ENCODE measurements around the gene CDC26. TPM values are rescaled to one million over a fixed set of nuclear protein-coding genes. Genes with fewer than 3 reads are reported as not detected.

CDC26 gene
- 25.3 to 27.7 TPM (median 27.0 TPM) in 3 replicates for total RNA-seq

DNA sequence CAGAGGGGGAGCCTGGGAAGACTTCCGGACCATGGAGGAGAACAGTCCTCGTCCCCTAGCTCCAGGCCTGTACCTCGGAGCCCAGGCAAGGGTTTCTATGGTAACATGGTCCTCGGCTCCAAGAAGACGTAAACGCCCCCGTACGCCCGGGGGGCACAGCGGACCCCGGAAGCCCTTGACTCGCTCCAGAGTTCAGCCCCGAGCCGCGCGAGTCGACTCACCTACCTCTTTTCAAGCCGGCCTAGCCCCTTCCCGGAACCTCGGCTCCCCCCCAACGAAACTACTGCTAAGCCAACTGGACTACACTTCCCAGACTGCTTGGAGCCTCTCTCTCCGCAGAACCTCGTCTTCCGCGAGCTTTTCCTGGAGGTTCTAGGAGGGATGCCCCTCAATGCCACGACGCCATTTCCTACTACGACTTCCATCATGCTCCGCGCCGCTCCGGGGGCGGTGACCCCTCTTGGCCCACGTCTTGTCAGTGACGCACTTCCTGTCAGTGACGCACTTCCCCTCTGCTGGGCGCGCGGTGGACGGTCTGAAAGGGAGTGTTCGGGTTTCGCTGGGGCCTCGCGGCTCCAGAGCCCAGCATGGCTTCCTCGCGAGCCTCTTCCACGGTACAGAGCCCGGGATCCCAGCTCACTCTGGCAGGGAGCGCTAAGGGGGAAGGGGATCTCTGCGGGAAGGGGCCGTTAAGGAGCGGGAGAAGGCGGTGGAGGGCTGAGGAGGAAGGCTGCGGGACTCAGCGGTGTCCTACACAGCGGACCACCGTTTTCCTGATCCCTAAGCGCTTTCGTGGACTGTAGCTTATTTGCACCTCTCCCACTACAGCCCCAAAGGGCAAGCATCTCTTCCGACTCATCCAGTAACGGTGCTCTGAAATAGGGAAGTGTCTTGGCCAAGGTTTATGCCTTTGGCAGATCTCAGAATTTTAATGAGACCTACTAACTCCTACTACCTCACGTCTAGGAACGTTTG is at the start of gene CDC26, which contains the start of gene PRPF4:
TSS of gene CDC26 (minus strand) at position 416 of the 975 bp plus-strand sequence. CDS start 3,065 bp downstream, outside the sequence.
TSS of gene PRPF4 (plus strand) at position 502 of the 975 bp plus-strand sequence. CDS start at position 588, 86 bp downstream.
- Mint-ChIP-seq H3K27me3 (ENCODE audit: low read depth) (no peaks in the 10 kb centered on the region), H3K27ac (no peak within 1 kb of the TSS), H3K9me3 (no peaks in the 10 kb centered on the region), H3K4me3 (no peak within 1 kb of the TSS), H3K36me3 (peaks cover 29% of the 10 kb centered on the region), H3K4me1 (peaks cover 9% of the 10 kb centered on the region)
- TF ChIP-seq, protein P1, sequence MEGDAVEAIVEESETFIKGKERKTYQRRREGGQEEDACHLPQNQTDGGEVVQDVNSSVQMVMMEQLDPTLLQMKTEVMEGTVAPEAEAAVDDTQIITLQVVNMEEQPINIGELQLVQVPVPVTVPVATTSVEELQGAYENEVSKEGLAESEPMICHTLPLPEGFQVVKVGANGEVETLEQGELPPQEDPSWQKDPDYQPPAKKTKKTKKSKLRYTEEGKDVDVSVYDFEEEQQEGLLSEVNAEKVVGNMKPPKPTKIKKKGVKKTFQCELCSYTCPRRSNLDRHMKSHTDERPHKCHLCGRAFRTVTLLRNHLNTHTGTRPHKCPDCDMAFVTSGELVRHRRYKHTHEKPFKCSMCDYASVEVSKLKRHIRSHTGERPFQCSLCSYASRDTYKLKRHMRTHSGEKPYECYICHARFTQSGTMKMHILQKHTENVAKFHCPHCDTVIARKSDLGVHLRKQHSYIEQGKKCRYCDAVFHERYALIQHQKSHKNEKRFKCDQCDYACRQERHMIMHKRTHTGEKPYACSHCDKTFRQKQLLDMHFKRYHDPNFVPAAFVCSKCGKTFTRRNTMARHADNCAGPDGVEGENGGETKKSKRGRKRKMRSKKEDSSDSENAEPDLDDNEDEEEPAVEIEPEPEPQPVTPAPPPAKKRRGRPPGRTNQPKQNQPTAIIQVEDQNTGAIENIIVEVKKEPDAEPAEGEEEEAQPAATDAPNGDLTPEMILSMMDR (IDR thresholded peaks at IDR 0.05; ENCODE audit: unreplicated experiment), result no peak
- DNase-seq (ENCODE audit: low spot score in 2 of 2, unreplicated experiment in 2 of 2), result peak; percentile 94 to 97

GRCh38 chr9:113322671-113323070 is 47.3 kb upstream of the CDC26 start:
- Mint-ChIP-seq H3K27ac (no peak overlapping the region), H3K4me1 (no peaks in the 10 kb centered on the region), H3K4me3 (no peak overlapping the region), H3K27me3 (ENCODE audit: low read depth) (no peaks in the 10 kb centered on the region), H3K9me3 (no peaks in the 10 kb centered on the region), H3K36me3 (peaks cover 9% of the 10 kb centered on the region)
- TF ChIP-seq, protein P1 (IDR thresholded peaks at IDR 0.05; ENCODE audit: unreplicated experiment), result no peak
- no peak for DNase-seq (ENCODE audit: low spot score in 2 of 2, unreplicated experiment in 2 of 2)

DNA sequence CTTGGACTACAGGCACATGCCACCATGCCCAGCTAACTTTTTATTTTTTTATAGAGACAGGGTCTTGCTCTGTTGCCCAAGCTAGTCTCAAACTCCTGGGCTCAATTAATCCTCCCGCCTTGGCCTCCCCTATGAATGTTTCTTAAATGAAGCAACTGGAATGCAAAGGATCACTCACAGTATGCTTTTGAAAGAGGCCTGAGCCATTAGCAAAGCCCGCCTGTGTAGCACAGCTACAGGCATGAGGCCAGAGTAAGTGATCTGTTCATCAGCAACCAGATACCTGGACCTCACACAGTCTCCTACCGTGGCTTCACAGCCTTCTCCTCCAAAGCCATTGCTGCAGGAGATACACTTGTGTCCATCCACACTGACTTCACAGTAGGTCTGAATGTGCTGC is 44.7 kb upstream of the CDC26 start:
- TF ChIP-seq, protein P1 (IDR thresholded peaks at IDR 0.05; ENCODE audit: unreplicated experiment), result no peak
- Mint-ChIP-seq H3K4me1 (no peaks in the 10 kb centered on the region), H3K4me3 (no peak overlapping the region), H3K9me3 (no peaks in the 10 kb centered on the region), H3K27me3 (ENCODE audit: low read depth) (no peaks in the 10 kb centered on the region), H3K36me3 (peaks cover 17% of the 10 kb centered on the region), H3K27ac (no peak overlapping the region)
- no peak for DNase-seq (ENCODE audit: low spot score in 2 of 2, unreplicated experiment in 2 of 2)

- no peak for DNase-seq (ENCODE audit: low spot score in 2 of 2, unreplicated experiment in 2 of 2)
- Mint-ChIP-seq H3K27ac (no peak overlapping the region), H3K36me3 (peaks cover 17% of the 10 kb centered on the region), H3K4me3 (no peak overlapping the region), H3K4me1 (no peaks in the 10 kb centered on the region), H3K27me3 (ENCODE audit: low read depth) (no peaks in the 10 kb centered on the region), H3K9me3 (no peaks in the 10 kb centered on the region)
- TF ChIP-seq, protein P1 (IDR thresholded peaks at IDR 0.05; ENCODE audit: unreplicated experiment), result no peak
These were observed 43.7 kb upstream of the CDC26 start for GRCh38 chr9:113319054-113319453.

GRCh38 chr9:113317777-113318176 is 42.4 kb upstream of the CDC26 start:
- TF ChIP-seq, protein P1 (IDR thresholded peaks at IDR 0.05; ENCODE audit: unreplicated experiment), result peak; percentile 24
- H3K36me3 Mint-ChIP-seq, result peaks cover 17% of the 10 kb centered on the region
- no peaks in the 10 kb centered on the region for H3K27me3 Mint-ChIP-seq (ENCODE audit: low read depth)
- H3K4me3 Mint-ChIP-seq, result no peak overlapping the region
- H3K9me3 Mint-ChIP-seq, result no peaks in the 10 kb centered on the region
- no peak overlapping the region for H3K27ac Mint-ChIP-seq
- no peak for DNase-seq (ENCODE audit: low spot score in 2 of 2, unreplicated experiment in 2 of 2)
- no peaks in the 10 kb centered on the region for H3K4me1 Mint-ChIP-seq

Measured in mesothelial cell of epicardium (in vitro differentiated cells).